HG03066 (cell line): ENCODE measurements around the gene MDP1.

ENCODE experiments used
- ATAC-seq: cut with Tn5 transposase; IDR thresholded peaks from one replicate; pipeline ENCODE4 v1.9.1; 2021; ENCODE audit warnings: low read depth; ENCODE audit not compliant: unreplicated experiment

Gene MDP1

DNA sequence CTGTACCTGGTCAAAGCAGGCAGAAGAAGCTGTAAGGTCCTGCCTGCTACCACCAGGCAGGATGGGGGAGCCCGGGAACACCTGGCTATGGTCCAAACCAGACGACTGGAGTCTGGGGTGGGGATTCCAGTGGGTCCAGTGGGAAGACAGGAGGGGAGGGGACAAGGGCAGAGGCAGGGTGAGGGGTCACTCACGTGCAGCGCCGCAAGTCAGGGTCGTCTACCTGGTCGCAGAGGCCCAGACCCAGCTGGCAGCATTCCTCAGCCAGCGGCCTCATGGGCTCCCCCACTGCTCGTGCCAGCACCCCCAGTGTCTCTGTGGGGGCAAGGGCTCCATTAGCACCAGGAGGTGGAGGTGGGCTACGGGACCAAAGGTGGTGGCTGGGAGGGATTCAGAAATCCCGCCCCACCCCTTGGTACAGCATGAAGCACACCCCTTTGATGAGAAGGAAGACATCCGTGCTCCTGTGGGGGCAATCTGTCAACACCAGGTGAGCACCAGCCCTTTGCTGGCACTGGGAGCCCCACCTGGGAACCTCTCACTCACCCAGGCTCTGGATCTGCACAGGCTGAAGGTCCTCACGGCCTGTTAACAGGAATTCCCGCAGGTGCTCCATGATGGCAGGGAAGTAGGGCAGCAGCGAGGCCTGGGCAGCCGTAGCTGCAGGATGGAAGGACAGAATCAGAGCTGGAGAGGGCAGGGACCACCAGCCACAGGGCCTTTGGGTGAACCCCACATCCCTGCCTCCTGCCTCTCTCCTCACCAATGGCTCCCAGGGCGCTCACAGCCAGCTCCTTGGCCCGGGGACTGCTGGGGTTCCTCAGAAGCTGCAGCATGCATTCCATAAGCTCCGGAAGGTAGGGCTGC lies 31.5 kb downstream of the MDP1 start:
- no peak for ATAC-seq

DNA sequence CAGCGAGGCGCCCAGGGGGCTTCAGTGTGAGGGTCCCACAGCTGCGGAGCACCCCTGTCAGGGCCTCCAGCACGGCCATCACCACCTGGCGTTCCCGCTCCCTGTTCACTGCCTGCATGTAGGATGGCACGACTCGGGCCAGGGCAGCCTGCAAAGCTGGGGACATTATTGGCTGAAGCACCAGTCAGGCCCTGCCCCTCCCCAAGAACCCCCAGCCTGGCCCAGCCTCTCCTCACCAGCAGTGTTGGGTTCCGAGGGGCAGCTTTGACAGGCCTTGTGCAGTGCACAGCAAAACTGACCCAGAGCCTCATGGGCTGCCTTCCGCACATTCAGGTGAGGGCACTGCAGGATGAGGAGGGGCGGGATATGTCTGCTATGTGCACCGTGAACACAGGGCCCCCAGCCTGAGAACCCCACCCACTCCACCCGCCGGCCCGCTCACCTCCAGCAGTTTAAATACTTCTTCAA lies 32.8 kb downstream of the MDP1 start:
- no peak for ATAC-seq

DNA sequence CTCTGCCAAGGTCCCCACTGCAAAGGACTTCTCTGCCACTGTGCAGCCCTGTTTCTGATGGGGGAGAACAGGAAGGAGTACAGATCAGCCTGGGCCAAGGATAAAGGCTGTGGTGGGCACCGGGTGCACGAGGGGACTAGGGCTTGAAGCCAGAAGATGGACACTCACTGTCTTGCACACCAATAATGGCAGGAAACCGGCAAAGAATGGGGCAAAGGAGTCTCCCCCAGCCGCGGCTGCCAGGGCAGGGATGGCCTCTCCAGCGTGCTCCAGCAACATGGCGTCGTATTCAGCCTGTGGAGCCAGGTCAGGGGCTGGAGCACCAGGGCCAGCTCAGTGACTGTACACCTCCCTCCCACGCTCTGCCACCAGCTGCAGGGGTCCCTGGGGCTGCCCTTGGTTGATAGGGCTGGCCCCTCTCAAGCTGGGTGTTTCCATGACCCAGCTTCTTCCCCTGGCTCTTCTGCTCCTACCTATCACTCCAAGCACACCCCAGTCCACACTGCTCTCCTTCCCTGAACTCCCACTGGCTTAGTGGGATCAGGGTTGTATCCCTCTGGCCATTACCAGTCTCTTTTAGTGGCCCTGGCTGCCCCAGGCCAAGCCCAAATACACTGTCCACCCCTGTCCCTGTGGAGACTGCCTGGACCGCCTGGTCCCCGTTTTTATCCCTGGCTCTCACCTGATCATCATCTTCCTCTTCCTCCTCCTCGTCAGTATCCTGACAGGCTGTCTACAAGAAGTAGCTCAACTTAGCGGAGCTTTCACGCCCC lies 33.6 kb downstream of the MDP1 start:
- no peak for ATAC-seq

DNA sequence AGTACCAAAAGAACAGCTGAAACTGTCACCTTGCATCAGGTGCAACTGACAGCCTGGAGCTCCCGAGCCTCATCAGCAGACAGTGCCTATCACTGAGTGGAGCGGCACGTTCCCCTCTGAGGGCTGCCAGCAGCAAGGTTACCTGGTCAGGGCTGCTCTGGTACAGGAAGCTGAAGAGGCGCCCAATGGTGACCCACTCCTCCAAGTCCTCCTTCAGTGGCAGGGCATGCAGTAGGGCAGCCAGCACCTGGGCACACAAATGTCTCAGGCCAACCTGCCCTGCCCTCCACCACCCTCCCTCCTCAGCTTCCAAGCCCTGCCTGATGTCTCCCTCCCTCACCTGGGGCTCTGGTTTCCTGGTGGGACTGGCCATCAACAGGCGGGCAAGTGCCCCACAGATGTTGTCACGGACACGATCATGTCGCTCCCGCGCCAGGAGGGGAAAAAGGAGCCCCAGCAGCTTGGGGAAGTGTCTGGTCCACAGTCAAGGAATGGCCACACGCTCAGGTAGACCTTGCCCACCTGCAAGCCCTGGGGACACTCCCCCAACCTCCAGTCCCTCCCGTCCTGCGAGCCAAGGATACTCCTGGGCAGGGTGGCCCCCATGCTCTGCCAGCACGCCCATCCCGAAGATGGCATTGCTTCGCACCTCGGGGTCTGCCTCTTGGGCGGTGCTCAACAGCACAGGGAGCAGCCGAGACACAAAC lies 34.3 kb downstream of the MDP1 start:
- no peak for ATAC-seq

DNA sequence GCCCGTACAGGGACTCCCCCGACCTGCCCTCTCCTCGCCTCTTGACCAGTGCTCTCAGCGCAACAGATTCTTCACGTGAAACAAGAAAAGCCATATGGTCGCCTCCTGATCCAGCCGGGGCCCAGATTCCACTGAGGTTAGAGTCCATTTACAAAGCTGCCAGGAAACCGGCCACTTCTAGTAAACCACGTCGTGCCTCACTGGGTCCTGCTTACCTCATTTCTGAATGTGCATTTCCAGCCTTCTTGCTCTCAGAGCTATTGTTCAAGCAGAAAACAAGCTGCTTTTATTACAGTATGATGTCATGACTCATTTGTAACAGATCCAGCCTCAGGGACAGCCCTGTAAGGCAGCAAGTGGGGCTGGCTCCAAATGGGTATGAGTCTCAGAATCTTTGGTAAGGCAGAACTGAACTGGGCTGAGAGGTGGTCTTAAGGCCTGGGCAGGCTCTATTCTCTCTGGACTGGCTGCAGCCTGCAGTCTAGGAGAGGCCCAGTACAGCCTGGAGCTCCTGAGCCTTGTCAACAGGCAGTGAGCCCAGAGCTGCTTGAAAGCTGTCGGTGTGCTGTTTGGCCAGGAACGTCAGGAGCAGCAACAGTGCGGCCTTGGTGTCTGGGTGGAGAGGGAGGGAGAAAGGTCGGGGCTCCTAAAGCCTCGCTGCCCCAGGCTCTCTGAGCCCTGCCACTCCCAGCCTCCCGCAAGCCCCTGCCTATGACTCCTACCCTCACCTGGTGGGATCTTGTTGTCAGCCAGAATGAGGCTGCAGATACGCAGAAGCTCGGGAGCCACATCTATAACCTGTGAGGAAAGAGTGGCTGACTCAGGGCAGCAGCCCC lies 35.7 kb downstream of the MDP1 start:
- no peak for ATAC-seq

DNA sequence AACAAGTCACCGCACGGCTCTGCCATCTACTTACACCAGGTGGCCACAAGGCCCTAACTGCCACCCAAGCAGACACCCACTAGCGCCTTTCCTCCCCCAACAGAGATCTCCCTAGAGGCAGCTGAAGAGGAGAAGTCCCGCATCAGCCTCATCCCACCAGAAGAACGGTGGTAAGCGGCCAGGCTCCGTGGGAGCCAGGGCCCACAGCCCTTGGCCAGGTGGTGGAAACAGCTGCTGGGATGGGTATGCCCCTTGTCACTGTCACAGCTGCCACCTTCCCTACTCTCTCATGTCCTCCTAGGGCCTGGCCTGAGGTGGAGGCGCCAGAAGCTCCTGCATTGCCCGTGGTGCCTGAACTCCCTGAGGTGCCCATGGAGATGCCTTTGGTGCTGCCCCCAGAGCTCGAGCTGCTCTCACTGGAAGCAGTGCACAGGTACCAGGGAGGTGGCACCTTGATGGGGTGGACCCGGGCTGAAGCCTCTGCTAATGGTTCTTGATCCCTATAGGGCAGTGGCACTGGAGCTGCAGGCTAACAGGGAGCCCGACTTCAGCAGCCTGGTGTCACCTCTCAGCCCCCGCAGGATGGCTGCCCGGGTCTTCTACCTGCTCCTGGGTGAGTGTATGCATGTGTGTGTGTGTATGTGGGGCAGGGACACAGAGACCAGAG lies 36.4 kb downstream of the MDP1 start:
- no peak for ATAC-seq

DNA sequence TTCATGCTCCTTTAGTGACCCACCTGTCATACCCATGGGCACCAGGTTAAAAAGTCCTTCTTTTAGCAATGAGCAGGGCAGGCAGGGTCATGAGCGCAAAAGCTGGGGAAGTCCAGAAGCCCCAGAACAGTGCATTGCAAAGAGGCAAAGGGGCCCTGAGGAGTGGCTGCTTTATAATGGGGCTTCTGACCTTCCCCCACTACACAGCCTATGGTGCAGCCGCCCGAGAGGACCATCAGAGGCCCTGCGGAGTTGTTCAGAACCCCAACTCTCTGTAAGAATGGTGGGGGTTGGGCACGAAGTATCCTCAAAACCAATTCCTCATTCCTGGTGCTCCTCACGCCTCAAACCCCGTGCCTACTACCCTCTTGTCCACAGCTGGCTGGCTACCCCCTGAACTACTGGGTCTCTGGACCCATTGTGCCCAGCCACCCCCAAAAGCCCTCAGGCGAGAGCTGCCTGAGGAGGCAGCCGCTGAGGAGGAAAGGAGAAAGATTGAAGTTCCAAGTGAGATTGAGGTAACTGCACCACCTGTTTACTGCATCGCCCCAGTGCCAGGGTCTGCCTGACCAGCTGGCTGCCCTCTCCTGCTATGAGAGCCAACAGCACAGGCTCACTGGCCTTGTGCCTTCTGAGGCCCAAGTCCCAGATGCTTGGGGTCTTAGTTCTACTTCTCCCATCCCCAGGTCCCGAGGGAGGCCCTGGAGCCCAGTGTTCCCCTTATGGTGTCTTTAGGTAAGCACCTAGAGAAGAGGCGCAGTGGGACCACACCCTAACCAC lies 37.3 kb downstream of the MDP1 start:
- no peak for ATAC-seq

DNA sequence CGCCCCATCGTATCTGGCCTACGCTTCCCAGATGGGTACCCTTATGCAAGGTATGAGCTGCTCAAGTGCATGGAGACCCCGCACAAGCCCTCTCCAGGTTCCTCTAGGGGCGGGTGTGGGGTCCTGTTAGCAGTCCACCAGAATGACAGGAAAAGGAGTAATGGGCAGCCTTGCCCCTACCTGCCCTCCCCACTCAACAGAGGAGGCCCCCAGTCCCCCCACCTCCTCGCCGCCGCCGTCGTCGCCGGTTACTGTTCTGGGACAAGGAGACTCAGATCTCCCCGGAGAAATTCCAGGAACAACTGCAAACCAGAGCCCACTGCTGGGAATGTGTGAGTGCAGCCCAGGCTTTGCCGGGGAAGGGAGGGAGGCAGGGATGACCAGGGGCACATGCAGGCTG lies 38.0 kb downstream of the MDP1 start:
- ATAC-seq, result no peak

DNA sequence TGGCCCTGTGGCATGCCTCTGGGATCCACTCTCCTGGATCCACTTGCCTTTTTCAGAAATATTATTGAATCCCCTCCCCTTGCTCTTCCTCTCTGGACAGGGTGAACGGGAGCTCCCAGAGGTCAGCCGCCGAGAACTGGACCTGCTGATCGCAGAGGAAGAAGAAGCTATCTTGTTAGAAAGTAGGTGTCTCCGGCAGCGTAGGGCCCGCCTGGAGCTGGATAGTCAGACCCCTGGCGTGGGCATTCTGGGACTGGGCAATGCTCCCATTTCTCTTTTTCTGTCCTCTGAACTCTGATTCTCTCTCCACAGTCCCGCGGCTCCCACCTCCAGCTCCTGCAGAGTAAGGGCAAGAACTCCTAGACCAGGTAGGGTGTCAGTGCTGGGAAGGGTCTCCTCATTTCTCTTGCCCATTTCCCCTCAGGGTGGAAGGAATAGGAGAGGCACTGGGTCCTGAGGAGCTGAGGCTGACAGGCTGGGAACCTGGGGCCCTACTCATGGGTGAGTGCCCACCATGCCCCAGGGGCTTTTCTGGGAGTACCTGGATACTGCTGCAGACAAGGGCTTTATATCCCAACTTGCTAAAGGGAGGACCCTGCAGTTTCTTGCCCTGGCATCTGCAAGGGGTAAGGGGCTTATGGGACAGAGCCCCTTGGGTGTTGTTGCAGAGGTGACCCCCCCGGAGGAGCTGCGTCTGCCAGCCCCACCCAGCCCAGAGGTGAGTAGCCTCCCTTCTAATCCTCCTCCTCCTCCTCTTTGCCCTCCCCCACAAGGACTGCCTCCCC lies 38.6 kb downstream of the MDP1 start:
- no peak for ATAC-seq

DNA sequence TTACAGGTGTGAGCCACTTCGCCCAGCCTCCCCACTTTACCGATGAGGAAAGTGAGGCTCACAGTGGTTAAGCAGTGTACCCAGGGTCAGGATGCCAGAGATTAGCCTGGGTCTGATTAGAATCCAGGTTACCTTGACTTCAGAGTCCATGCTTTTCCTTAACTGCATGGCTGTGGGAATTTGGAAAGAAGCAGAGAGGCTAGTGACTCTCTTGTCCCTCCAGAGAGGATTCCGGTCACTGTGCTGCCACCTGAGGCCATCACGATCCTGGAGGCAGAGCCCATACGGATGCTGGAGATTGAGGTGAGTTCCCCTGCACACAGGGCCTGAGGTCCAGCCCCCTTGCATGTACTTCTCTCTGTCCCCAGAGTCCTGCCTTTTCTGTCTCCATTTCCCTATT lies 39.3 kb downstream of the MDP1 start:
- no peak for ATAC-seq

DNA sequence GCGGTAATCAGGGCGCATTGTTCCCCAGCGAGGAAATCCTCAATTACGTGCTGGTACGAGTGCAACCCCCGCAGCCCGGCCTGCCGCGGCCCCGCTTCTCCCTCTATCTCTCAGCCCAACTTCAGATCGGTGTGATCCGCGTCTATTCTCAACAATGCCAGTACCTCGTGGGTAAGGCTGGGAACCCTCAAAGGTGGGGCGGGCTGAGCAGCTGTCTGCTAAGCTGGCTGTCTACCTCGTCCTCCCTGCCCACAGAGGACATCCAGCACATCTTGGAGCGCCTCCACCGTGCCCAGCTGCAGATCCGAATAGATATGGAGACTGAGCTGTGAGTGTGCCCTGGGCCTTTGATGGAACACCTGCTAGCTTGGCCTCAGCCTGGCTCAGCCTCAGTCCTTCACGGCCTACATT lies 43.0 kb downstream of the MDP1 start:
- no peak for ATAC-seq

DNA sequence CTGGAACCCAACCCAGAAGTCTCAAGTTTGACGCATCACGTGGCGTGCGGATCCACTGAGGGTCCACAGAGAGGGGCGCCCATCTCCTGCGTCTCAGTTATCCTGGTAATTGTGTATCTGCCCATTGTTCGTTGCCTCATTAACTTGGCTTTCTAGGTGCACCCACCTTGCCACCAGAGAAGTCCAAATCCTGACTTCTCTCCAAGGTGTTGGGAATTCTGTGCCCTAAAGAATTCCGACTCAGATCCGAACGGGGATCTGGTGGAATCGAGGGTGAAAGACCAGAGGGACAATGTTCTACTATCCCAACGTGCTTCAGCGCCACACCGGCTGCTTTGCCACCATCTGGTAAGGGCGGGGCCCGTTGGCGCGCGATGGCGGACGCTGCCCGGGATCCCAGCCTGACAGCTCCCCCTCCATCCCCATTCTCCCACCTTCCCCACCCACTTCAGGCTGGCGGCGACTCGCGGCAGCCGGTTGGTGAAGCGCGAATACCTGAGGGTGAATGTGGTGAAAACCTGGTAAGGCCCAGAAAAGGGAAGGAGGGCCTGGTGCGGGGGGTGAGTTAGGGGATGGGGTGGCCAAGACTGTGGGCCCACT lies 43.5 kb downstream of the MDP1 start:
- ATAC-seq, result no peak

DNA sequence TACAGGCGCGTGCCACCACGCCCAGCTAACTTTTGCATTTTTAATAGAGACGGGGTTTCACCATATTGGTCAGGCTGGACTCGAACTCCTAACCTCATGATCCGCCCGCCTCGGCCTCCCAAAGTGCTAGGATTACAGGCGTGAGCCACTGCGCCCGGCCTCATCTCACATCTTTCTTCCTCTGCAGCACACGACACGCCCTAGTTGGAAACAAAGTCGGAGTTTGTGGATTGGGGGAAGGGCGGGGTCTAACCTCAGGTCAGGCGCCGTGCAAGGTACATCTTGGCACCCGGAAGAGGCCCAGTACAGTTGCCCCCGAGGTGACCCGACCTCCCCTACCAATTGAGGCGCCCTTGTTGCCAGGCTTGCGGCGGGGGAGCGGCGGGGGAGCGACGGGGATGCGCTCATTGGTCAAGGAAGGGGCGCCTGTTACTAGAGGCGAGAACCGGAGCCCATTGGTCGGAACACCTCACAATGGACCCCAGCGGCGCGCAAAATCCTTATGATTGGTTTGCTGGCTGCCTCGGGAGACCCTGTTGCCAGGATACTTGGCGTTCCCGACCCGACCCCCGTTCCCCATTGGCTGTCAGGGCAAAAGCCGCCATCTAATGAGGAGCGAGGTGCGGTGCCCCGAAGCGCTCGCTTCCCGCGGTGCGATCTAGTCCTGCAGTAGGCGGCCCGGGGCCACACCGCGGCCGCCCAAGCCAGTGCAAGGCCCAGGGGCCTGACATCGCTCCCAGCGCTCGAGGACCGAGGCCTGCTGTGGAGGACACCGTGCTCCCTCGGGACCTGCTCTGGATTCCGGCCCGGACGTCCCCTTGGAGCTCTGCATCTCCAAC lies 44.2 kb downstream of the MDP1 start, which contains the start of gene REC8:
Gene REC8, plus strand, starts transcription at position 659 of the 839 bp plus-strand sequence. CDS start 473 bp downstream, outside the sequence.
- ATAC-seq, result peak; percentile 88

DNA sequence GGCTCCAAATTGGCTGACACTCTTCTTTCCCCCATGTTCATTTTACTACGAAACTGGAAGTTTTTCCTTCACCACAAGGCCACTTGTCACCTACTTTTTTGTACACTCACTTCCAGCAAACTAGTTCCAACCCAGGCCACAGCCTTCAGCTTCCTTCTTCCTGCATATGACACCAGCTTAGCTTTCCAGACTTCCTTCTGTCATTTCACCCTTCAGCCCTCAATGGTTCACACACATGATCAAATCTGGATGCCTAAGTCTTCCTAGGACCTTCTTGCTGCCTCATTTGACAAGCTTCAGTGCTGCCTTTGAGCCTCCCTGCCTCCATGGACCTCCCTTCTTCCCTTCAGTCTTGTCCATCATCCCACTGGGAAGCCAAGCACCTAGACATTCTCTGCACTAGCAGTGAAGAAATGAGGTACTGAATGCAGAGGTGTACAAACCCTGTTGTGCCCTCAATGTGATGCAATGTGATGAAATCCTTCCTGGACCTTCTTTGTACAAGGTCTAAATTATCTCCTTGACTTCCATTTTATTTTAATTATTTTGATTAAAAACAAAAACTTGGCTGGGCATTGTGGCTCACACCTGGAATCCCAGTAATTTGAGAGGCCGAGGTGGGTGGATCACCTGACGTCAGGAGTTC lies 48.3 kb downstream of the MDP1 start:
- no peak for ATAC-seq

DNA sequence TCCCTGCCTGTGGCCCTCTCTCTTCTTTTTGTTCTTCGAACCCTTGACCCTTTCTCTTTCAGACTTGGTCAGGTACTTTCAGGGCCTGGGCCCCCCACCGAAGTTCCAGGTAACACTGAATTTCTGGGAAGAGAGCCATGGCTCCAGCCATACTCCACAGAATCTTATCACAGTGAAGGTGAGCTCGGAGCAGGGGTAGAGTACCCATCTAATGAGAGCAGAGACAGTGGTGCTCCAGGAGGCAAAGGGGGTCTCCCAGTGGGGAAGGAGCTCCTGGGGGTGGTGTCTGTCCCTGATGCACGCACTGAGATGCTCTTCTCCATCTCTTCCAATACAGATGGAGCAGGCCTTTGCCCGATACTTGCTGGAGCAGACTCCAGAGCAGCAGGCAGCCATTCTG lies 50.1 kb downstream of the MDP1 start:
- no peak for ATAC-seq

DNA sequence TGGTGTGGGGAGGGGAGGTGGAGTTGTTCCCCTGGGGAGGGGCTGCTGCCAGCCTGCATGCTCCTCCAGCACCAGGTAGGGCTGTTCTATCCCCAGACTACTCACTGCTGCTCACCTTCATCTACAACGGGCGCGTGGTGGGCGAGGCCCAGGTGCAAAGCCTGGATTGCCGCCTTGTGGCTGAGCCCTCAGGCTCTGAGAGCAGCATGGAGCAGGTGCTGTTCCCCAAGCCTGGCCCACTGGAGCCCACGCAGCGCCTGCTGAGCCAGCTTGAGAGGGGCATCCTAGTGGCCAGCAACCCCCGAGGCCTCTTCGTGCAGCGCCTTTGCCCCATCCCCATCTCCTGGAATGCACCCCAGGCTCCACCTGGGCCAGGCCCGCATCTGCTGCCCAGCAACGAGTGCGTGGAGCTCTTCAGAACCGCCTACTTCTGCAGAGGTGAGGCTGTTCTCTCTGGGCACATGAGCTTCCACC lies 51.3 kb downstream of the MDP1 start:
- ATAC-seq, result no peak
